ENCODE results near the gene PRSS36.
"Not testable (repeated sequence)": the region's sequence is repeated elsewhere in the genome, so short reads cannot be mapped to it uniquely, and the experiment has no call there.

Gene PRSS36

DNA sequence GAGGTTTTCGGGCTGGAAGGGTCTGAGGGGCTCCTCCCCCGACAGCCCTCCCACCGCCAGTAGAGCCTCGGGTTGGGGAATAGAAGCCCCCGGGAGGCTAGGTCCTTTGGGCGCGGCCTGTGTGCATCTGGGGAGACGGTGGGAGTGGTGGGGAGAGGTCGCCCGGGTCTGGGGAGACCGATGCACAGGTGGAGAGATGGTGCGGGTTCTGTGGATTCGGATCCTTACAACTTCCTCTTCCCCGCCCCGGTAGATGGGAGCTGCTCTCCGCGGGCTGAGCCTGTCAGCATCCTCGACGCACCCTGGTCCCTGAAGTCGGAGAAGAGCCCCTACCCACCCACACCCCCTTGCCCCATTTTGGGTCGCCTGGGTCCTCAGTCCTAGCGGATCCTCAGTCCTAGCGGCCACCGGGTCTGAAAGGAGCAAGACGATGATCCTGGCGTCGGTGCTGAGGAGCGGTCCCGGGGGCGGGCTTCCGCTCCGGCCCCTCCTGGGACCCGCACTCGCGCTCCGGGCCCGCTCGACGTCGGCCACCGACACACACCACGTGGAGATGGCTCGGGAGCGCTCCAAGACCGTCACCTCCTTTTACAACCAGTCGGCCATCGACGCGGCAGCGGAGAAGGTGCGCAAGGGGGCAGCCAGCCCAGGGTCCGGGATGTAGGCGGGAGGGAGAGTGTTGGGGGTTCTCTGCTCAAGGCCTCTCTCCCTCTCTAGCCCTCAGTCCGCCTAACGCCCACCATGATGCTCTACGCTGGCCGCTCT is 40.9 kb downstream of the PRSS36 start:
- Histone ChIP-seq H3K4me3 (ENCODE audit: low read length) (peak overlapping the region; percentile 82), H3K27ac (ENCODE audit: low read depth, low read length) (no peak overlapping the region), H3K36me3 (ENCODE audit: control insufficient read depth, insufficient read depth, low read length) (peaks cover 27% of the 10 kb centered on the region), H3K27me3 (ENCODE audit: control insufficient read depth, insufficient read depth, low read length) (no peaks in the 10 kb centered on the region), H3K9ac (ENCODE audit: low read length) (peak overlapping the region; percentile 77), H3K4me1 (ENCODE audit: control insufficient read depth, insufficient read depth, low read length) (peaks cover 3% of the 10 kb centered on the region)

DNA sequence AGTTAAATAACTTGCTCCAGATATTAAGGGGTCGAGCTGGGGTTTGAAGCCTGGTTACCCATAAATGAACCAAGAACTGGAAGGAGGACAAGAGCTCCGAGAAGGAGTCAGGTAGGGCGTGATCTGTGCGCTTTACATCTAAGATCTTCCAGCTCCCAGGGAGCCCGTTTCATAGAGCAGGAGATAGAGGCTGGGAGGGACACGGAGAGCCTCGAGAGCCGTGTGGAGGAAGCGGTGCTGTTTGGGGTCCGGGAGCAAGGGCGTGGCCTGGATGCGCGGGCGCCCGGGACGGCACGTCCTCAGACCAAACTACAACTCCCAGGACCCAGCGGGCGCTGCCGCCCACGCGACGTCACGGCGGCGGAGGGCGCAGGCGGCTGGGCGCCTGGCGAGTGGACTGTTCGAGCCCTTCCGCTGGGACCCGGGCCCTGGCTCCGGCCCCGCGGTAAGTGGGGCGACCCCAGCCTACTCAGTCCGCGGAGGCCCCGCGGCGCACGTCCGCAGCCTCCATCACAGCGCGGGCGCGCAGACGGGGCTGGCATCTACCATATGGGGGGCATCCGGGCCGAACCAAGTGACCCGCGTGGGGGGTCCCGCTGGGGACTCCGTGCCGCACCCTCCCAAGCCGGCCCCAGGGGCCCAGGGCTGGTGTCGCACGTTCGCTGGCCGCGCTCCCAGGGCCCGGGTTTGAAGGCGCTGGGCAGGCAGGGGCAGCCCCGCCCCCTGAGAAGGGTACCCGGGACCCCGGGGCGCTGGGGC is 41.7 kb downstream of the PRSS36 start, which contains the start of gene BCKDK:
TSS of gene BCKDK (plus strand) at position 352 of the 759 bp plus-strand sequence. CDS start 838 bp downstream, outside the sequence.
- no peaks in the 10 kb centered on the region for H3K27me3 ChIP-seq (ENCODE audit: control insufficient read depth, insufficient read depth, low read length)
- peaks cover 27% of the 10 kb centered on the region for H3K36me3 ChIP-seq (ENCODE audit: control insufficient read depth, insufficient read depth, low read length)
- H3K4me1 ChIP-seq (ENCODE audit: control insufficient read depth, insufficient read depth, low read length), result peaks cover 3% of the 10 kb centered on the region
- H3K4me3 ChIP-seq (ENCODE audit: low read length), result peak within 1 kb of the TSS; percentile 82
- H3K9ac ChIP-seq (ENCODE audit: low read length), result peak within 1 kb of the TSS; percentile 77
- peak within 1 kb of the TSS; percentile 75 for H3K27ac ChIP-seq (ENCODE audit: low read depth, low read length)

DNA sequence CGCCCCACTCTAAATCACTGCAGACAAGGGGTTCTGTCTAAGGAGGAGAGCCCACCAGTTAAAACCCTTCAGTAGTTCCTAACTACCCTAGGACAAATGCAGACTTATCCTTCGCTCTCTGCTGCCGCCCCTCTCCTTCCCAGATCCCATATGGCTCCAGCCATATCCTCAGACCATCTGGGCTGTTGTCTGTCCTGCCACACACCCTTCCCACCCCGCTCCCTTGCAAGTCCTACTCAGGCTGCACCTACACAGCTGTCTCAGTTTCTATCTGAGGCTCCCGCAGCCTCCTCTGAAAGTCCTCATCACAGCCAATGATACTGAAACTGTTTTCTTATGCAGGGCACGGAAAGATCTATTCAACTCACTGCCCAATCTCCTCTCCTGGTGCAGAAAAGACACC is 42.4 kb downstream of the PRSS36 start:
- Histone ChIP-seq H3K4me3 (ENCODE audit: low read length) (no peak overlapping the region), H3K36me3 (ENCODE audit: control insufficient read depth, insufficient read depth, low read length) (peaks cover 24% of the 10 kb centered on the region), H3K4me1 (ENCODE audit: control insufficient read depth, insufficient read depth, low read length) (peaks cover 3% of the 10 kb centered on the region), H3K27ac (ENCODE audit: low read depth, low read length) (peak overlapping the region; percentile 75), H3K27me3 (ENCODE audit: control insufficient read depth, insufficient read depth, low read length) (no peaks in the 10 kb centered on the region), H3K9ac (ENCODE audit: low read length) (no peak overlapping the region)

DNA sequence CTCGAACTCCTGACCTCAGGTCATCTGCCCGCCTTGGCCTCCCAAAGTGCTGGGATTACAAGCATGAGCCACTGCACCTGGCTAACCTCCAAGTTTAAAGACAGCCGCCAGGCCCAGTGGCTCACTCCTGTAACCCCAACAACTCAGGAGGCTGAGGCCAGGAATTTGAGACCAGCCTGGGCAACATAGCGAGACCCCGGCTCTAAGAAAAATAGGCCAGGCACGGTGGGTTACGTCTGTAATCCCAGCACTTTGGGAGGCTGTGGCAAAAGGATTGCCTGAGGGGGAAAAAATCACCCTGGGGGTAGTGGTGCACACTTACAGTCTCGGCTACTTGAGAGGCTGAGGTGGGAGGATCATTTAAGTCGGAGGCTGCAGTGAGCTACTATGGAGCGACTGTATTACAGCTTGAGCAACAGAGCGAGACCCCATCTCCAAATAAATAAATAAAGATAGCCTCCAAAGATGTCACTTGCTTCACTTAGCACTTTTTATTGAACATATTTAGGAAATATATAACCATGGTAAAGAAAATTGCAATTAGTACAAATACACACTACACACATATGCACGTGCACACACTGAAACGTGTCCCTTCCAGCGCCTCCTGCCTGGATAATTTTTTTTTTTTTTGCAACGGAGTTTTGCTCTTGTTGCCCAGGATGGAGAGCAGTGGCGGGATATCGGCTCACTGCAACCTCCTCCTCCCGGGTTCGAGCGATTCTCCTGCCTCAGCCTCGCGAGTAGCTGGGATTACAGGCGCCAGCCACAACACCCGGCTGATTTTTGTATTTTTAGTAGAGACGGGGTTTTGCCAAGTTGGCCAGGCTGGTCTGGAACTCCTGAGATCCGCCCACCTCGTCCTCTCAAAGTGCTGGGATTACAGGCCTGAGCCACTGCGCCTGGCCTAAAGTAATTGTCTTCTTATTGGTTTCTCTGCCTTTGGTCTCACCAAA is 43.1 kb downstream of the PRSS36 start:
- Histone ChIP-seq H3K27ac (ENCODE audit: low read depth, low read length) (no peak overlapping the region), H3K9ac (ENCODE audit: low read length) (no peak overlapping the region), H3K27me3 (ENCODE audit: control insufficient read depth, insufficient read depth, low read length) (no peaks in the 10 kb centered on the region), H3K4me1 (ENCODE audit: control insufficient read depth, insufficient read depth, low read length) (peaks cover 3% of the 10 kb centered on the region), H3K4me3 (ENCODE audit: low read length) (no peak overlapping the region), H3K36me3 (ENCODE audit: control insufficient read depth, insufficient read depth, low read length) (peaks cover 17% of the 10 kb centered on the region)

DNA sequence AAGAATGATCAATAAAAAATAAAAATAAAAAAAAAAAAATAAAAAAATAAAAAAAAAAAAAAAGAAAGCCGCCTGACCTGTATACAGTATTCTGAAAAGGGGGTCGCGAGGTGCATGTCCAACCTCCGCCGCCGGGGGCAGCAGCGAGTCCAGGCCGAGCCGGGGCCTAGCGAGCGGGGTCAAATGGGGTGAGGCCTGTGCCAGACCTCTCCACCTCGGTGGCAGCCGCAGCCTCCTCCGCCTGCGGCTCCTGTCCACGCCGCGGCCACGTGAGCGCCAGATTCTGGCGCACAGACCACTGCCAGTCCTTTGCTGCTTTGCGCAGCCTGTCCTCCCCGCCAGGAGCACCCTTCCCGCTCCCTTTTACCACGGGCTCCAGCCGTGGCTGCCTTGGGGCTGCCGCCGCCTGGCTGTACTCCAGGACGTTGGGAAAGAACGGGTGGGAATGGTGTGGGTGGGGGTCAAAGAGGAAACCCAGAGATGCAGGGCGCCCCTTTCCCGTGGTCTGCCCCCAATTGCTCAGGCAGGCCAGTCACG is 44.1 kb downstream of the PRSS36 start:
- Histone ChIP-seq H3K27ac (ENCODE audit: low read depth, low read length) (peak overlapping the region; percentile 55), H3K27me3 (ENCODE audit: control insufficient read depth, insufficient read depth, low read length) (no peaks in the 10 kb centered on the region), H3K36me3 (ENCODE audit: control insufficient read depth, insufficient read depth, low read length) (peaks cover 15% of the 10 kb centered on the region), H3K4me1 (ENCODE audit: control insufficient read depth, insufficient read depth, low read length) (peaks cover 3% of the 10 kb centered on the region), H3K4me3 (ENCODE audit: low read length) (peak overlapping the region; percentile 44), H3K9ac (ENCODE audit: low read length) (no peak overlapping the region)

DNA sequence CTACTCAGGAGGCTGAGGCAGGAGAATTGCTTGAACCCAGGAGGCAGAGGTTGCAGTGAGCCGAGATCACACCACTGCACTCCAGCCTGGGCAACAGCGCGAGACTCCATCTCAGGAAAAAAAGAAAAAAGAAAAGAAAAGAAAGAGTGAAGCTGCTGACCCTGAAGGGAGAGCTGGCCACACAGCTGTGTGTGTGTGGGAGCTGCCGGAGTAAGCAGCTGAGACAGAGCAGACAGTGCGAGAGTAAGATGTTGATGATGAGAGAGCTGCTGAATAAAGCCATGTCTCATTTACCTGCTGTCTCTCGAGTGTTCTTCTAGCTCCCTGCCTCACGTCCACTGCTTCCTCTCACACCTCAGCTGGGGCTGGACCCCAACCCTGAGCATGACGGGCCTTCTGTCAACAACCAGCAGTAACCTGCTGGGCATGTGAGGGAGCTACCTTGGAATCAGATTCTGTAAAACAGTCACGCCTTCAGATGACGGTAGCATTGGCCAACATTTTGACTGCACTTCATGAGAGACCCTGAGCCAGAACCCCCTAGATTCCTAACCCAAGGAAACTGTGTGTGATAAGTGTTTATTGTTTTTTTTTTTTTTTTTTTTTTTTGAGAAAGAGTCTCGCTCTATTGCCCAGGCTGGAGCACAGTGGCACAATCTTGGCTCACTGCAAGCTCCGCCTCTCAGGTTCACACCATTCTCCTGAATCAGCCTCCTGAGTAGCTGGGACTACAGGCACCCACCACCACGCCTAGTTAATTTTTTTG is 48.8 kb downstream of the PRSS36 start:
- not testable (repeated sequence) for H3K4me3 ChIP-seq (ENCODE audit: low read length); H3K36me3 ChIP-seq (ENCODE audit: control insufficient read depth, insufficient read depth, low read length); H3K9ac ChIP-seq (ENCODE audit: low read length); H3K4me1 ChIP-seq (ENCODE audit: control insufficient read depth, insufficient read depth, low read length); H3K27me3 ChIP-seq (ENCODE audit: control insufficient read depth, insufficient read depth, low read length); H3K27ac ChIP-seq (ENCODE audit: low read depth, low read length)

DNA sequence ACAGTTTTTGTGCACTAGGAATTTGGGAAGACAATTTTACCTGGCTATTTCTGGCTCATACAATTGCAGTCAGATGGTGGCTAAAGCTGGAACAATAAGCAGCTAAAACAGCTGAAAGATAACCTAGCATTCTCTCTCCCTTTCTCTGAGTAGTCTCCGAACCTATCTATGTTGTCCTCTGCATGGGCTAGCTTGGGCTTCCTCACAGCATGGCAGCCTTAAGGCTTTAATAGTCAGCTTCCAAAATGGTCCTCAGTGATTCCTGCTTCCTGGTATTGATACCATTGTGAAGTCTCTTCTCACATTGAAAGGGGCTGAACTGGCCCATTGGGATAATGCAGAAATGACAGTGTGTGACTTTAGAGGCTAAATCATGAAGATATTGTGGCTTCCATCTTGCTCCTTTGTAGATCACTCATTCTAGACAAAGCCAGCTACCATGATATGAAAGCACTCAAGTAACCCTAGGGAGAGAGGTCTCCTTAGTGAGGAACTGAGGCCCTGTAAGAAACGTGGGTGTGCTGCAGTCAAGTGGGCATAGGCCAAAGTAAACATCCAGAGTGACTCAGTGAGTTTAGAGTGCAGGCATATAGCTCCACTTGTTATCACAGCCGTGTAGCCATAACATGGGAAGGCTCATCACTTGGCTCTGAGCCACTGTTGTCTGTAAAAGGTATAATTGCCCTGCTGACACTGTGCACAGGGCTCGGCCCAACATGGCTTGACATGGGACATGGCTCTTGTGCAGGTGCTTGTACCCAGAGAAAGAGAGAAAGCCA is 49.8 kb downstream of the PRSS36 start:
- Histone ChIP-seq H3K9ac (ENCODE audit: low read length) (no peak overlapping the region), H3K4me3 (ENCODE audit: low read length) (no peak overlapping the region), H3K27me3 (ENCODE audit: control insufficient read depth, insufficient read depth, low read length) (no peaks in the 10 kb centered on the region), H3K27ac (ENCODE audit: low read depth, low read length) (no peak overlapping the region), H3K36me3 (ENCODE audit: control insufficient read depth, insufficient read depth, low read length) (no peaks in the 10 kb centered on the region), H3K4me1 (ENCODE audit: control insufficient read depth, insufficient read depth, low read length) (no peaks in the 10 kb centered on the region)

DNA sequence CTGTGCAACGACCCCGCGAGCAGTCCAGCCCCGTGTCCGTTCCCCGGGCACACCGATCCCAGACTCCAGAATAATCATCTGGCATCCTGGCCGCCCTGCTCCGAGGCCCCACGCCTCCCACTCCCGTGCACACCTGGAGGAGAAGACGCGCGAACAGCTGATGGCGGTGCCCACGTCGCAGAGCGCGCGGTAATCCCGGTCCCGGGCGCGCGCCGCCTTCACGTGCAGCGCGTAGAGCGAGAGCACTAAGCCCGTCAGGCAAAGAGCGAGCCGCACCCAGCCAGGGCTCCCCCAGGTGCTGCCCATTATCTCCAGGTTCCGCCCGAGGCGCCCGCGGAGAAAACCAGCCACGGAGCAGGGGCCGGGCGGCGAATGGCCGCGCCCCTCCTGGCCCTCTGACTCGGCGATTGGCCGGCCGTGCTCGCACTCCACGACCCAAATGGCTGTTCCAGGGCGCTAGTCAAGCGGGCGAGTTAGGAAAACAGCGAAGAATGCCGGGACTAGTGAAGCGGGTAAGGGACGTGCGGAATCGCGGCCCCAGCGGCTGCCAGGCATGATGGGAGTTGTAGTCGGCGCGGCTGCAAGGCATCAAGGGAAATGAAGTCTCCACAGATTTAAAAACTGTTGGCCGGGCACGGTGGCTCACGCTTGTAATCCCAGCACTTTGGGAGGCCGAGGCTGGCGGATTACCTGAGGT is 55.3 kb downstream of the PRSS36 start, which contains the start of gene VKORC1:
TSS of gene VKORC1 (minus strand) at position 374 of the 697 bp plus-strand sequence. CDS start at position 306, 68 bp downstream.
- peak within 1 kb of the TSS; percentile 83 for H3K9ac ChIP-seq (ENCODE audit: low read length)

DNA sequence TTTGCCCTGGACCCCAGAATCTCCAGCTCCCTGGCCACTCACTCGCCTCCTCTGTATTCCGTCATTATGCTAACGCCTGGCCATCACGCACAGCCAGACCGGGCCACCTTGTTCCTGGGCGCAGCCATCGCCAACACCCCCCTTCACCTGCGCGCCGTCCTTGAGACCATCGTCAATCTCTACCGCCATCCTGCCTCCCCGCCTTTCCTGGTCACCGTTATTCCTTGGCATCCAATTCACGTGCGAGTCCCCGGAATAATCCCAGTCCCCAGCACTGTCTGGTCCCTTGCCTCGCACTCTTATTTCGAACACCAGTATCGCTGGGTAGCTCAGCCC is 55.8 kb downstream of the PRSS36 start:
- peak overlapping the region; percentile 94 for H3K4me3 ChIP-seq (ENCODE audit: low read length)
- peak overlapping the region; percentile 82 for H3K27ac ChIP-seq (ENCODE audit: low read depth, low read length)
- no peaks in the 10 kb centered on the region for H3K4me1 ChIP-seq (ENCODE audit: control insufficient read depth, insufficient read depth, low read length)
- H3K9ac ChIP-seq (ENCODE audit: low read length), result peak overlapping the region; percentile 83
- no peaks in the 10 kb centered on the region for H3K27me3 ChIP-seq (ENCODE audit: control insufficient read depth, insufficient read depth, low read length)
- H3K36me3 ChIP-seq (ENCODE audit: control insufficient read depth, insufficient read depth, low read length), result peaks cover 6% of the 10 kb centered on the region

More for the DNA sequence above, 55.3 kb downstream of the PRSS36 start, which contains the start of gene VKORC1:
- H3K4me1 ChIP-seq (ENCODE audit: control insufficient read depth, insufficient read depth, low read length), result no peaks in the 10 kb centered on the region
- H3K36me3 ChIP-seq (ENCODE audit: control insufficient read depth, insufficient read depth, low read length), result peaks cover 6% of the 10 kb centered on the region
- peak within 1 kb of the TSS; percentile 82 for H3K27ac ChIP-seq (ENCODE audit: low read depth, low read length)
- peak within 1 kb of the TSS; percentile 94 for H3K4me3 ChIP-seq (ENCODE audit: low read length)
- no peaks in the 10 kb centered on the region for H3K27me3 ChIP-seq (ENCODE audit: control insufficient read depth, insufficient read depth, low read length)

DNA sequence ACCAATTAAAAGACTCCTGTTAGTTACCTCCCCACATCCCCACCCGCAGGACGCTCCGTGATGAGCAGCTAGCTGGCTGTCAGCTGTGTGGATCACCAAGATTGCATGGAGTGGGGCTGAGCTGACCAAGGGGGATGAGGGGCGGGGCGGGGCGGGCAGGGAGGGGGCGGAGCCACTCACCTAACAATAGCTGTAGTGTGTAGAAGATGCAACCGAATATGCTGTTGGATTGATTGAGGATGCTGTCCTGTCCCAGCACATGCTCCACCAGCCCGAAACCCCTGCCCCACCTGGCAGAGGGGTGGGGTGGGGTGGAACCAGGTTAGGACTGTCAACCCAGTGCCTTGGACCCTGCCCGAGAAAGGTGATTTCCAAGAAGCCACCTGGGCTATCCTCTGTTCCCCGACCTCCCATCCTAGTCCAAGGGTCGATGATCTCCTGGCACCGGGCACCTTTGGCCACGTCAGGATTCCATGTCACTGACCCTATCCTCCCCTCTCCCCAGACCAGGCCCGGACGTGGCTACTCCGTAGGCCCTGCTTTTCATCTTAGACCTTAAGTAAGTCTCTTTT is 56.6 kb downstream of the PRSS36 start:
- H3K27me3 ChIP-seq (ENCODE audit: control insufficient read depth, insufficient read depth, low read length), result no peaks in the 10 kb centered on the region
- no peak overlapping the region for H3K9ac ChIP-seq (ENCODE audit: low read length)
- H3K4me1 ChIP-seq (ENCODE audit: control insufficient read depth, insufficient read depth, low read length), result no peaks in the 10 kb centered on the region
- H3K36me3 ChIP-seq (ENCODE audit: control insufficient read depth, insufficient read depth, low read length), result peaks cover 6% of the 10 kb centered on the region
- H3K27ac ChIP-seq (ENCODE audit: low read depth, low read length), result no peak overlapping the region
- no peak overlapping the region for H3K4me3 ChIP-seq (ENCODE audit: low read length)
